PC-9 (cell line): ENCODE data around the gene RNF5. TPM values are rescaled to one million over a fixed set of nuclear protein-coding genes. Genes with fewer than 3 reads are reported as not detected.

Source experiments
- BruUV-seq: library from RNA; stranded (reverse); fragments of 400-500 nt; replicated peaks from 2 replicates; lab custom pipeline; 2021; lab: Mats Ljungman, UMichigan
- CTCF ChIA-PET: fragments of 300-600 bp; sonication (Branson Sonifier 250); formaldehyde crosslinking; loops from one replicate; lab custom pipeline; 2022; ENCODE audit warnings: antibody characterized with exemption; lab: Charles Lee
- POLR2A ChIA-PET: fragments of 300-600 bp; sonication (Branson Sonifier 250); formaldehyde crosslinking; loops from one replicate; lab custom pipeline; 2022; ENCODE audit warnings: antibody characterized with exemption; ENCODE audit not compliant: unreplicated experiment; lab: Charles Lee
- DNase-seq, 2 experiments: peaks; one replicate each; pipeline versions ENCODE4 v3.0.0 to v3.0.0-alpha.2; 2015 to 2022; ENCODE audit warnings: mixed read lengths in 1 of 2
- H2AFZ ChIP-seq: fragments of 200-600 bp; sonication (generic); 2 replicates; pipeline ENCODE4 v1.8.1; 2017; ENCODE audit warnings: antibody characterized with exemption
- H3F3A ChIP-seq: fragments of 200-600 bp; sonication (generic); 2 replicates; pipeline ENCODE4 v1.8.1; 2017; ENCODE audit warnings: antibody characterized with exemption, mild to moderate bottlenecking, low read depth; ENCODE audit not compliant: insufficient read depth
- H3K27ac ChIP-seq: fragments of 200-600 bp; sonication (generic); 2 replicates; pipeline ENCODE4 v1.6.1; 2016; ENCODE audit warnings: mixed run types
- H3K27me3 ChIP-seq: fragments of 200-600 bp; sonication (generic); 2 replicates; pipeline ENCODE4 v1.6.1; 2016; ENCODE audit warnings: low read depth, mixed run types; ENCODE audit not compliant: insufficient read depth
- H3K36me3 ChIP-seq: fragments of 200-600 bp; sonication (generic); 2 replicates; pipeline ENCODE4 v1.6.1; 2016; ENCODE audit warnings: low read depth, mixed run types
- H3K4me1 ChIP-seq: fragments of 200-600 bp; sonication (generic); replicated peaks from 2 replicates; pipeline ENCODE4 v1.6.1; 2016; ENCODE audit warnings: mixed run types; ENCODE audit not compliant: insufficient read depth
- H3K4me2 ChIP-seq: fragments of 200-600 bp; sonication (generic); 2 replicates; pipeline ENCODE4 v1.6.1; 2017; ENCODE audit warnings: mixed run types
- H3K4me3 ChIP-seq: fragments of 200-600 bp; sonication (generic); 2 replicates; pipeline ENCODE4 v1.6.1; 2016; ENCODE audit warnings: mixed run types
- H3K79me2 ChIP-seq: fragments of 200-600 bp; sonication (generic); 2 replicates; pipeline ENCODE4 v1.6.1; 2017; ENCODE audit warnings: low read depth, mixed run types
- H3K9me2 ChIP-seq: fragments of 200-600 bp; sonication (generic); 2 replicates; pipeline ENCODE4 v1.8.1; 2017; ENCODE audit warnings: mild to moderate bottlenecking; ENCODE audit not compliant: insufficient read depth
- H3K9me3 ChIP-seq: fragments of 200-600 bp; sonication (generic); 2 replicates; pipeline ENCODE4 v1.8.1; 2016; ENCODE audit warnings: low read depth; ENCODE audit not compliant: insufficient read depth
- H4K20me1 ChIP-seq: fragments of 200-600 bp; sonication (generic); 2 replicates; pipeline ENCODE4 v1.8.1; 2017; ENCODE audit not compliant: insufficient read depth
- CTCF ChIP-seq: fragments of 200-600 bp; sonication (generic); conservative IDR thresholded peaks from 2 replicates; pipeline ENCODE4 v1.6.1; 2017; ENCODE audit warnings: mixed run types, antibody characterized with exemption, mild to moderate bottlenecking, moderate library complexity
- EZH2 ChIP-seq: fragments of 200-600 bp; sonication (generic); IDR thresholded peaks from 2 replicates; pipeline ENCODE4 v1.8.0; 2017; ENCODE audit warnings: antibody characterized with exemption, low read depth
- intact Hi-C: fragments of 100-400 bp; cut with micrococcal nuclease; formaldehyde crosslinking; loops from one replicate; pipeline ENCODE4 v1.10.0; 2022; ENCODE audit not compliant: unreplicated experiment
- total RNA-seq: library from RNA; stranded (reverse); gene quantifications from 2 replicates; pipeline ENCODE4 v1.2.3, GENCODE V29; 2021

The RNF5 gene
- total RNA-seq, 1 experiment from 2014 or later: 45.6 TPM

DNA sequence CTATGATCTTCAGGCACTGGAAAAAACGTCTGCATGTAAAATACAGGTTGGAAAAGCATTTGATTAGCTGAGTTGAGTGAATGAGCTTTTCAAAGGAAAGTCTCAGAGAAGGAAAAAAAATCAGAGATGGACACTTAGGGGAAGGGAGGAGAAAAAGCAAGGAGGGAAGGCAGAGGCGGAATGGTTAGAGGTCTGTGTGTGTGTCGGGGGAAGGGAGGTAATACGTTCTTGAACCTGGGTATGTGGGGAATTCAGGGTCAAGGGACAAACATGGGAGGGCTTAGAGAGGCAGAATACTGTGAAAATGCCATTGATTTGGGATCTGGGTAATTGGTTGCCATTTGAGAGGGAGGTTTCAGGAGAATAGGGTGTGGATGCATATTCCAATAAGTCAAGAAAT lies 31.5 kb upstream of the RNF5 start:
- Histone ChIP-seq H3K27me3 (no peaks in the 10 kb centered on the region), H3K4me3 (peak overlapping the region; percentile 11; the same call in 1 of the 2 replicates), H3F3A (peaks cover 32% of the 10 kb centered on the region; the same call in 1 of the 2 replicates), H3K36me3 (no peaks in the 10 kb centered on the region), H3K27ac (peak overlapping the region; percentile 82), H3K79me2 (no peaks in the 10 kb centered on the region), H4K20me1 (no peaks in the 10 kb centered on the region), H3K4me2 (peak overlapping the region; percentile 48), H3K4me1 (peaks cover 32% of the 10 kb centered on the region), H2AFZ (peak overlapping the region; percentile 47), H3K9me2 (no peaks in the 10 kb centered on the region), H3K9me3 (no peaks in the 10 kb centered on the region)
- BruUV-seq: no TSS peak
- intact Hi-C loops: no loop called here
- no peak for TF ChIP-seq EZH2
- TF ChIP-seq CTCF: no peak
- ChIA-PET POLR2A (interaction anchor here (0.5 kb wide), 1 partner anchor 8 kb away, joined by 6 read pairs; no protein-coding TSS in a partner anchor), CTCF (no interaction called here)
- DNase-seq: no peak

- H3K9me2 ChIP-seq: no peaks in the 10 kb centered on the region
- peaks cover 32% of the 10 kb centered on the region; the same call in 1 of the 2 replicates for H3F3A ChIP-seq
- no peak overlapping the region for H2AFZ ChIP-seq
- peaks cover 40% of the 10 kb centered on the region for H3K4me1 ChIP-seq
- intact Hi-C loops: no loop called here
- H3K27ac ChIP-seq: no peak overlapping the region
- H4K20me1 ChIP-seq: no peaks in the 10 kb centered on the region
- no peak overlapping the region for H3K4me3 ChIP-seq
- CTCF ChIA-PET: no interaction called here
- DNase-seq: no peak
- no peaks in the 10 kb centered on the region for H3K27me3 ChIP-seq
- BruUV-seq: no TSS peak
- peaks cover 6% of the 10 kb centered on the region for H3K79me2 ChIP-seq
- no peak overlapping the region for H3K4me2 ChIP-seq
- no peak for TF ChIP-seq CTCF
- no peak for TF ChIP-seq EZH2
- POLR2A ChIA-PET: no interaction called here
- no peaks in the 10 kb centered on the region for H3K36me3 ChIP-seq
- H3K9me3 ChIP-seq: no peaks in the 10 kb centered on the region
Measured at GRCh38 chr6:32147401-32148132, 30.6 kb upstream of the RNF5 start.

DNA sequence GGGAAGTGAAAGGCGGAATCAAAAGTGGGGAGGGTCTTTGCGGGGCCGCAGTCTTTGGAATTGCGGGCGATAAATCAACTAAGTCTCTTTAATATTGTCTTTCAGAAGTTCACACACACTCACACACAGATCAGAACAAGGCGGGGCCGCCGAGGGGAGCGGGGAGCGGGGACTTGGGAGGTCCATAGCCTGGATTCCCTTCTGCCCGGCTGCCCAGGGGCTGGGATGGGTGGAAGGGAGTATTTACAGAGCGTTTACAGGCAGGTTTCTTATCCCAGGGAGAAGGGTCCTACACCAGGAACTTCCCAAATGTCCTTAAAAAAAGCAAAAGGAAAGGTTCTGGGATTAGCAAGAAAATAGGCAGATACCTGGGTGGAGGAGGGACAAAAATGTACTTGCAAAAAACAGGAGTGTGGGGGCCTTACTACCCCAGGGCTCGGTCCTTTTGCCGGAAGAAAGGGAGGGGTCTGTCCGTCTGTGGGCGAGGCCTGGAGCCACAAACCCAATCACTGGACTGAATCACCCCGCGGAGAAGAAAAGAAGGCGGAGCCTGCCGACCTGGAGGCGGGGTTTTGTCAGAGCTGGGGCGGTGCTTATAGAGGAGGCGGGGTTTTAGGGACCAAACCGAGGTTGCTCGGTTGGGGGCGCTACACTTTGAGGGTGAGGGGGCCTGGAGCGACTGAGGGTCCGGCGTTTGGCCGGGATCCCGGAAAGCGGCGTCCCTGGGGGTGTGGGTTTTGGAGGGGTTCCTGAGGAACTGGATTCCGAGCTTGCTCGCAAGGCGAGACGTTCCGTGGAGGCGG lies 29.7 kb upstream of the RNF5 start:
- no peaks in the 10 kb centered on the region for H4K20me1 ChIP-seq
- H3K27me3 ChIP-seq: no peaks in the 10 kb centered on the region
- H3K4me1 ChIP-seq: peaks cover 39% of the 10 kb centered on the region
- BruUV-seq: no TSS peak
- DNase-seq: no peak
- H3K79me2 ChIP-seq: peaks cover 13% of the 10 kb centered on the region
- no peaks in the 10 kb centered on the region for H3K36me3 ChIP-seq
- ChIA-PET CTCF (no interaction called here), POLR2A (no interaction called here)
- no peaks in the 10 kb centered on the region for H3K9me3 ChIP-seq
- H3K4me2 ChIP-seq: no peak overlapping the region
- no peak overlapping the region for H2AFZ ChIP-seq
- H3K9me2 ChIP-seq: no peaks in the 10 kb centered on the region
- no peak for TF ChIP-seq CTCF
- no peak for TF ChIP-seq EZH2
- no peak overlapping the region for H3K27ac ChIP-seq
- peaks cover 39% of the 10 kb centered on the region; the same call in 1 of the 2 replicates for H3F3A ChIP-seq
- H3K4me3 ChIP-seq: no peak overlapping the region
- intact Hi-C loops: no loop called here
